RWPE1 (cell line): Measurements from ENCODE around the gene GARS1.
"Not testable (repeated sequence)": the region's sequence is repeated elsewhere in the genome, so short reads cannot be mapped to it uniquely, and the experiment has no call there.

Source experiments
- CTCF ChIA-PET: fragments of 350-600 bp; sonication (Branson Sonifier 250); formaldehyde crosslinking; extraction: SDS; loops from one replicate; lab custom pipeline; 2021; lab: Yijun Ruan, JAX
- POLR2A ChIA-PET: fragments of 400-600 bp; formaldehyde crosslinking; extraction: SDS; loops from one replicate; lab custom pipeline; 2020; ENCODE audit warnings: antibody characterized with exemption; ENCODE audit not compliant: low non-redundant PET; lab: Yijun Ruan, JAX
- DNase-seq: peaks from one replicate; pipeline ENCODE4 v3.0.0; 2012; ENCODE audit warnings: low spot score
- H3K27ac ChIP-seq: fragments of 450-650 bp; 2 replicates; pipeline ENCODE4 v1.5.1; 2017
- TF ChIP-seq, protein P1 (sequence below): fragments of 450-650 bp; conservative IDR thresholded peaks from 2 replicates; pipeline ENCODE4 v1.5.1; 2017; ENCODE audit warnings: low read depth, mild to moderate bottlenecking

Gene GARS1

DNA sequence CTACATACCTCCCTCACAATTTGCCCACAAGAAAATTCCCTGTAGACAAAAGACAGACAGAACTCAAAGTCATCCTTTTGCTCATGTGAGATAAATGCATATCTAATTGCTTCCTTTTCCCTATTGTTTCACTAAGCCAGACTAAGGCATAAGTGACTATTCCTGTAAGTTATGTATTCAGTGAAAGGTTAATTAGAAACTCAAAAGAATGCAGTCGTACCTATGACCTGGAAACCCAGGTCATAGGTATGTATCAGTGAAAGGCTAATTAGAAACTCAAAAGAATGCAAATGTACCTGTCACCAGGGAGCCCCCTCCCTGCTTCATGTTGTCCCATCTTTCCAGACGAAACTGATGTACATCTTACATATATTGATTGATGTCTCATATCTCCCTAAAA lies 10.3 kb upstream of the GARS1 start:
- DNase-seq = no peak
- ChIA-PET POLR2A (no interaction called here), CTCF (interaction anchor here (0.6 kb wide), 1 partner anchor 20 kb away, joined by 3 read pairs; no protein-coding TSS in a partner anchor)

DNA sequence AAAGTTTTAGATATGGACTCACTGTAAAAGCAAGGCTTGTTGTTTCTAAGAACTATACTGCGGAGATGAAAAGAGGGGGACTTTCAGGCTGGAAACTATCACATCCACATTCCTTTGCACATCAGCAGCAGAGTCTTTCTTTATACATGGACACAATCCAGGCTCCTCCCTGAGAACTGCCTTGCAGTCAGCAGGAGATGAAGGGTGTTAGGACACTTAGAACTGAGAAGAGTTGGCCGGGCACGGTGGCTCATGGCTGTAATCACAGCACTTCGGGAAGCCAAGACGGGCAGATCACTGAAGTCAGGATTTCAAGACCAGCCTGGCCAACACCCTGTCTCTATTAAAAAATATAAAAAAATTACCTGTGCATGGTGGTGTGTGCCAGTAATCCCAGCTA lies 9.7 kb upstream of the GARS1 start:
- ChIA-PET POLR2A (no interaction called here), CTCF (interaction anchor here (0.6 kb wide), 1 partner anchor 238 kb away, joined by 3 read pairs; no protein-coding TSS in a partner anchor)
- DNase-seq = no peak
- H3K27ac ChIP-seq = no peak overlapping the region
- TF ChIP-seq, protein P1, sequence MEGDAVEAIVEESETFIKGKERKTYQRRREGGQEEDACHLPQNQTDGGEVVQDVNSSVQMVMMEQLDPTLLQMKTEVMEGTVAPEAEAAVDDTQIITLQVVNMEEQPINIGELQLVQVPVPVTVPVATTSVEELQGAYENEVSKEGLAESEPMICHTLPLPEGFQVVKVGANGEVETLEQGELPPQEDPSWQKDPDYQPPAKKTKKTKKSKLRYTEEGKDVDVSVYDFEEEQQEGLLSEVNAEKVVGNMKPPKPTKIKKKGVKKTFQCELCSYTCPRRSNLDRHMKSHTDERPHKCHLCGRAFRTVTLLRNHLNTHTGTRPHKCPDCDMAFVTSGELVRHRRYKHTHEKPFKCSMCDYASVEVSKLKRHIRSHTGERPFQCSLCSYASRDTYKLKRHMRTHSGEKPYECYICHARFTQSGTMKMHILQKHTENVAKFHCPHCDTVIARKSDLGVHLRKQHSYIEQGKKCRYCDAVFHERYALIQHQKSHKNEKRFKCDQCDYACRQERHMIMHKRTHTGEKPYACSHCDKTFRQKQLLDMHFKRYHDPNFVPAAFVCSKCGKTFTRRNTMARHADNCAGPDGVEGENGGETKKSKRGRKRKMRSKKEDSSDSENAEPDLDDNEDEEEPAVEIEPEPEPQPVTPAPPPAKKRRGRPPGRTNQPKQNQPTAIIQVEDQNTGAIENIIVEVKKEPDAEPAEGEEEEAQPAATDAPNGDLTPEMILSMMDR = no peak

More for the DNA sequence above, 10.3 kb upstream of the GARS1 start:
- H3K27ac ChIP-seq = no peak overlapping the region
- TF ChIP-seq, protein P1 = no peak

DNA sequence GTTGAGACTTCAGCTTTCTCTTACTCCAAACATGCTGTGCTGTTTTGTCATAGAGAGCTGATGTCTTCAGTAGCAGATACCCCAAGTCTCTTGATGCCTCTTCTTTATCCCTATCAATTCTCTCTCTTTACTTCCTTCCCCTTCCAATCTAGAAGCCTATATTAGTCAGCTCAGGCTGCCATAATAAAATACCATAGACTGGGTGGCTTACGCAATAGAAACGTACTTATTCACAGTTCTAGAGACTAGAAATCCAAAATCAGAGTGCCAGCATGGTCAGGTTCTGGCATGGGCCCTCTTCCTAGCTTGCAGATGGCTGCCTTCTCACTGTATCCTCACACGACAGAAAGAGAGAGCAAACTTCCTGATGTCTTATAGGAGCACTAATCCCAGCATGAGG lies 9.0 kb upstream of the GARS1 start:
- POLR2A ChIA-PET = no interaction called here
- TF ChIP-seq, protein P1 = no peak
- H3K27ac ChIP-seq = no peak overlapping the region
- no peak for DNase-seq
- CTCF ChIA-PET = interaction anchor here (0.6 kb wide), 1 partner anchor 239 kb away, joined by 3 read pairs; no protein-coding TSS in a partner anchor

DNA sequence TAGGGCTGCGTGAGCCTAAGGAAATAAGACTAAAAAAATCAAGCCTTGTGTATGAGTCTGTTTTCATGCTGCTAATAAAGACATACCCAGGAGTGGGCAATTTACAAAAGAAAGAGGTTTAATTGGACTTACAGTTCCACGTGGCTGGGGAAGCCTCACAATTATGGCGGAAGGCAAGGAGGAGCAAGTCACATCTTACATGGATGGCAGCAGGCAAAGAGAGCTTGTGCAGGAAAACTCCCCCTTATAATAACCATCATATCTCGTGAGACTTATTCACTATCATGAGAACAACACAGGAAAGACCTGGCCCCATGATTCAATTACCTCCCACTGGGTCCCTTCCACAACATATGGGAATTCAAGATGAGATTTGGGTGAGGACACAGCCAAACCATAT lies 7.1 kb upstream of the GARS1 start:
- H3K27ac ChIP-seq, CTCF ChIA-PET, DNase-seq, POLR2A ChIA-PET: not testable (repeated sequence)

DNA sequence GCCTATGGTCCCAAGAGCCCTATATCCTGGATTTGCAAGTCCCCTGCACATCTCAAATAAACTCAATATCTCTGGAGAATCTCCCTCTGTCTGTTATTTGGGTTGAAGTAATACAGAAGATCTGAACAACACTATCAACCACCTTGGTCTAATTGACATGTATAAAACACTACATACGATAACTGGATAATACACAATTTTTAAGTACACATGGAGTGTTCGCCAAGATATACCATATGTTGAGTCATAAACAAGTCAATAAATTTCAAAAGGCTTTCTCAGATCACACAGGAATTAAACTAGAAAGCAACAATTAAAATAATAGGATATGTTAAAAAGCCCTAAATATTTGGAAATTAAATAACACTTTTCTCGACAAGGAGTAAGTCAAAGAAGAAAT lies 5.6 kb upstream of the GARS1 start:
- ChIA-PET POLR2A (no interaction called here), CTCF (interaction anchor here (0.6 kb wide), 1 partner anchor 18 kb away, joined by 5 read pairs; no protein-coding TSS in a partner anchor)
- TF ChIP-seq, protein P1 = no peak

DNA sequence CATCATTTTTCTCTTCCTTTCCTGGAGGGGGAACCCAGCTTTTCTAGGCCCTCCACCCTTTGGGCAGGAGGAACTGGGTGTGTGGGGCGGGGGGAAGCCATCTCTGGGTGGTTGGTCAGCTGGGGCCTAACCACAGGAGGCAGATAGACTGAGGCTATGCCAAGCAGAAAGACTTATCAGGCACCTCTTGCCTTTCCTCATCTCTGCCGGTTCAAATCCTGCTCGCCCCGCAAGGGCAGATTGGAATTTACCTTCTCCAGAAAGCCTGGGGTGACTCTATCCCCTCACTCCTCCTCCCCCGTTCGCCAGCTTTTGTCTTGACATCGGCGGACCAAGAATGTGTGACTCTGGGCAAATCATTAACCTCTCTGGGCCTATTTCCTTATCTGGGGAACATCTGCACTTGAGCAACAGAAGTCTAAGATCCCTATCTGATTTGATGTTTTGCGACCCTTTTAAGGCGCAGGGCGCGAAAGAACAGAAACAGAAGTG lies 584 bp upstream of the GARS1 start:
- POLR2A ChIA-PET = interaction anchor here (0.5 kb wide), 1 partner anchor 147 kb away, joined by 3 read pairs; no protein-coding TSS in a partner anchor
- H3K27ac ChIP-seq = peak overlapping the region; percentile 96
- CTCF ChIA-PET = interaction anchor here (0.6 kb wide), 1 partner anchor 105 kb away, joined by 4 read pairs; no protein-coding TSS in a partner anchor
- TF ChIP-seq, protein P1 = no peak
- DNase-seq = peak; percentile 39

More for the DNA sequence above, 5.6 kb upstream of the GARS1 start:
- DNase-seq = no peak
- H3K27ac ChIP-seq = no peak overlapping the region

DNA sequence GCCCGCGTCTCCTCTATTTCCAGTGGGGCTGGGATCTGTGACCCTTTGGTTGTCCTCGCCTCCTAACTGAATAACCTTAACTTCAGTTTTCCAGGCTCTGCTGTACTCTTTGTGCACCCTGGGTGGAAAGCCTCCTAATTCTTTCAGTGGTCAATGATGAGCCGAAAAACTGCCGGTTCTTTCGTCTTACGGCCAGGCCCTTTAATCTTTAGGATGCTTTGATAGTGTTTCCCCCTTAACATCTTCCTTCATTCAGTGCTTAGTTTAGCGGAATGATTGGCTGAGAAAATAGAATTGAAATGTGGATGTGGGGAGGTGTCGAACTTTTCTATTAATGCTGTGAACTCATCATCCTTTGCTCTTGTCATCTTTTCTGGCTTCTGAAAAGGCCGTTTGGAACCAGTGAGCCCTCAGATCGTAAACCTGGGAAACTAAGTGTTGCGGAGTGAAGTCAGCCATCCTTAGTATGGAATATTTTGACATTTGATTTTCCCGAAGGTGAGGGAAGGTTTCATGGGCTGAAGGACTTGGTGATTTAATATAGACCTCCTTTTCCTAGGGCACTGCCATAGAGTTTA lies 847 bp downstream of the GARS1 start:
- peak overlapping the region; percentile 96 for H3K27ac ChIP-seq
- CTCF ChIA-PET = no interaction called here
- no peak for DNase-seq
- TF ChIP-seq, protein P1 = no peak
- POLR2A ChIA-PET = no interaction called here
